SK-N-SH treated with all-trans-retinoic acid at 6 μM for 48 hours (cell line): Measurements from ENCODE around the gene PDGFRA.

Experiments used
- ATAC-seq: fragments of 200-7000 bp; cut with Tn5 transposase; 3 replicates; pipeline ENCODE4 v1.9.1; 2020; ENCODE audit warnings: mild to moderate bottlenecking, moderate library complexity
- BACH2 ChIP-seq: fragments of 250-450 bp; sonication (Bioruptor Pico); IDR thresholded peaks from 2 replicates; pipeline ENCODE4 v1.9.0; 2021; ENCODE audit warnings: mild to moderate bottlenecking, borderline replicate concordance
- CSDC2 ChIP-seq: fragments of 250-450 bp; sonication (Bioruptor Pico); IDR thresholded peaks from 2 replicates; pipeline ENCODE4 v1.5.0; 2020; ENCODE audit warnings: mild to moderate bottlenecking, moderate library complexity
- CSRNP3 ChIP-seq: fragments of 250-450 bp; sonication (Bioruptor Pico); IDR thresholded peaks from 2 replicates; pipeline ENCODE4 v1.5.1; 2021; ENCODE audit warnings: mild to moderate bottlenecking, moderate library complexity
- ESRRG ChIP-seq: fragments of 250-450 bp; sonication (Bioruptor Pico); IDR thresholded peaks from 2 replicates; pipeline ENCODE4 v1.6.1; 2021; ENCODE audit warnings: mild to moderate bottlenecking
- GLIS3 ChIP-seq: fragments of 250-450 bp; sonication (Bioruptor Pico); IDR thresholded peaks from 2 replicates; pipeline ENCODE4 v1.5.0; 2020; ENCODE audit warnings: mild to moderate bottlenecking, moderate library complexity
- OSR1 ChIP-seq: fragments of 250-450 bp; sonication (Bioruptor Pico); IDR thresholded peaks from 2 replicates; pipeline ENCODE4 v1.8.0; 2022; ENCODE audit warnings: moderate library complexity, mild to moderate bottlenecking, inconsistent platforms
- PATZ1 ChIP-seq: fragments of 250-450 bp; sonication (Bioruptor Pico); IDR thresholded peaks from 2 replicates; pipeline ENCODE4 v1.8.0; 2020; ENCODE audit warnings: mild to moderate bottlenecking, moderate library complexity, borderline replicate concordance
- SNAI2 ChIP-seq: fragments of 250-450 bp; sonication (Bioruptor Pico); IDR thresholded peaks from 2 replicates; pipeline ENCODE4 v1.5.0; 2020; ENCODE audit warnings: mild to moderate bottlenecking, moderate library complexity
- TCF4 ChIP-seq: fragments of 250-450 bp; sonication (Bioruptor Pico); IDR thresholded peaks from 2 replicates; pipeline ENCODE4 v1.8.0; 2021; ENCODE audit warnings: mild to moderate bottlenecking, moderate library complexity, borderline replicate concordance
- TOX ChIP-seq: fragments of 250-450 bp; sonication (Bioruptor Pico); IDR thresholded peaks from 2 replicates; pipeline ENCODE4 v1.8.0; 2021; ENCODE audit warnings: mild to moderate bottlenecking, moderate library complexity, borderline replicate concordance
- ZC3H10 ChIP-seq: fragments of 250-450 bp; sonication (Bioruptor Pico); IDR thresholded peaks from 2 replicates; pipeline ENCODE4 v1.5.1; 2021; ENCODE audit warnings: mild to moderate bottlenecking, moderate library complexity
- ZFP3 ChIP-seq: fragments of 250-450 bp; sonication (Bioruptor Pico); IDR thresholded peaks from 2 replicates; pipeline ENCODE4 v1.5.0; 2020; ENCODE audit warnings: mild to moderate bottlenecking, moderate library complexity
- ZFP30 ChIP-seq: fragments of 450-650 bp; formaldehyde crosslinking; IDR thresholded peaks from 2 replicates; pipeline ENCODE4 v1.5.0; 2022; ENCODE audit warnings: mild to moderate bottlenecking, moderate library complexity
- ZNF565 ChIP-seq: fragments of 450-650 bp; formaldehyde crosslinking; conservative IDR thresholded peaks from 2 replicates; pipeline ENCODE4 v1.5.0; 2020; ENCODE audit warnings: low read depth, mild to moderate bottlenecking, moderate library complexity
- ZNF70 ChIP-seq: fragments of 450-650 bp; formaldehyde crosslinking; IDR thresholded peaks from 2 replicates; pipeline ENCODE4 v1.5.0; 2020; ENCODE audit warnings: mild to moderate bottlenecking, moderate library complexity
- ZNF8 ChIP-seq: fragments of 450-650 bp; formaldehyde crosslinking; IDR thresholded peaks from 2 replicates; pipeline ENCODE4 v1.5.0; 2020; ENCODE audit warnings: mild to moderate bottlenecking, moderate library complexity
- TF ChIP-seq, protein P1 (sequence below): fragments of 250-450 bp; sonication (Bioruptor Pico); IDR thresholded peaks from 2 replicates; pipeline ENCODE4 v1.5.0; 2020; ENCODE audit warnings: mild to moderate bottlenecking, moderate library complexity

The PDGFRA gene

DNA sequence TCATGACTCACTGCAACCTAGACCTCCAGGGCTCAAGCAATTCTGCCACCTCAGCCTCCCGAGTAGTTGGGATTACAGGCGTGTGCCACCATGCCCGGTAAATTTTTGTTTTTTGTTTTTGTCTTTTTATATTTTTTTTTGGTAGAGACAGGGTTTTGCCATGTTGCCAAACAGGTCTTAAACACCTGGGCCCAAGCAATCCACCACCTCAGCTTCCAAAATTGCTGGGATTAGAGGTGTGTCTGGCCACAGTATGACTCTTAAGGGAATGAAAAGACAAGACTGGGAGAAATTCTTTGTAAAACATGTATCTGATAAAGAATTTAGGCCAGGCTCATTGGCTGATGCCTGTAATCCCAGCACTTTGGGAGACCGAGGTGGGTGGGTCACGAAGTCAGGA is 29.2 kb upstream of the PDGFRA start (continued):
- TF ChIP-seq ZFP30 (CRISPR knock-in tag): no peak

- TF ChIP-seq ZNF565 (CRISPR knock-in tag) (no peak), OSR1 (CRISPR knock-in tag) (no peak)
- TF ChIP-seq, protein P1, sequence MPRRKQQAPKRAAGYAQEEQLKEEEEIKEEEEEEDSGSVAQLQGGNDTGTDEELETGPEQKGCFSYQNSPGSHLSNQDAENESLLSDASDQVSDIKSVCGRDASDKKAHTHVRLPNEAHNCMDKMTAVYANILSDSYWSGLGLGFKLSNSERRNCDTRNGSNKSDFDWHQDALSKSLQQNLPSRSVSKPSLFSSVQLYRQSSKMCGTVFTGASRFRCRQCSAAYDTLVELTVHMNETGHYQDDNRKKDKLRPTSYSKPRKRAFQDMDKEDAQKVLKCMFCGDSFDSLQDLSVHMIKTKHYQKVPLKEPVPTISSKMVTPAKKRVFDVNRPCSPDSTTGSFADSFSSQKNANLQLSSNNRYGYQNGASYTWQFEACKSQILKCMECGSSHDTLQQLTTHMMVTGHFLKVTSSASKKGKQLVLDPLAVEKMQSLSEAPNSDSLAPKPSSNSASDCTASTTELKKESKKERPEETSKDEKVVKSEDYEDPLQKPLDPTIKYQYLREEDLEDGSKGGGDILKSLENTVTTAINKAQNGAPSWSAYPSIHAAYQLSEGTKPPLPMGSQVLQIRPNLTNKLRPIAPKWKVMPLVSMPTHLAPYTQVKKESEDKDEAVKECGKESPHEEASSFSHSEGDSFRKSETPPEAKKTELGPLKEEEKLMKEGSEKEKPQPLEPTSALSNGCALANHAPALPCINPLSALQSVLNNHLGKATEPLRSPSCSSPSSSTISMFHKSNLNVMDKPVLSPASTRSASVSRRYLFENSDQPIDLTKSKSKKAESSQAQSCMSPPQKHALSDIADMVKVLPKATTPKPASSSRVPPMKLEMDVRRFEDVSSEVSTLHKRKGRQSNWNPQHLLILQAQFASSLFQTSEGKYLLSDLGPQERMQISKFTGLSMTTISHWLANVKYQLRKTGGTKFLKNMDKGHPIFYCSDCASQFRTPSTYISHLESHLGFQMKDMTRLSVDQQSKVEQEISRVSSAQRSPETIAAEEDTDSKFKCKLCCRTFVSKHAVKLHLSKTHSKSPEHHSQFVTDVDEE (CRISPR knock-in tag): no peak
- ATAC-seq: no peak
Measured at GRCh38 chr4:54209617-54210016, 19.5 kb upstream of the PDGFRA start.

DNA sequence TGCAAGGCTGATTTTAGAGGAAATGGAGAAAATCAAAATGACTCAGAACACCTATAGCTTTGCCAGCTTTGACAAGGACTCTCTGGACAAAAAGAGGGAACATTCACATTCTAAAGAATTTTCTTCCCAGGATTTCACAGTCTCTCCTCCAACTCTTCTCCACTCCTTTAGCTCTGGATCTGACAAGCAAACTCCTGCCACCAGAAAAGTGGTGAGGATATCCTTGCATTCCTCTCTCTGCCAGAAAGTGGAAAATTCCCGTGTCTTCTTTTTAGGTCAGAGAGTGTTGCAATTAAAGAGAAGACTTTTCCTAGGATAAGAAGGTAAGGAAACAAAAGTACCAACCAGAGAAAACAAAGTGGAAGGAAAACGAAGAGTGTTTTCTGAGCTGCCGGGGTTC is 16.1 kb upstream of the PDGFRA start:
- ATAC-seq: no peak
- no peak for TF ChIP-seq CSDC2 (CRISPR knock-in tag)
- no peak for TF ChIP-seq ZNF8 (CRISPR knock-in tag)
- TF ChIP-seq ZFP30 (CRISPR knock-in tag): no peak
- TF ChIP-seq CSRNP3 (CRISPR knock-in tag): no peak

- ATAC-seq: no peak
- TF ChIP-seq TOX (CRISPR knock-in tag) (no peak), ESRRG (no peak), ZNF70 (CRISPR knock-in tag) (no peak), CSRNP3 (CRISPR knock-in tag) (no peak), OSR1 (CRISPR knock-in tag) (no peak), ZNF565 (CRISPR knock-in tag) (no peak), ZC3H10 (CRISPR knock-in tag) (no peak), GLIS3 (no peak), CSDC2 (CRISPR knock-in tag) (no peak), ZFP30 (CRISPR knock-in tag) (no peak), ZFP3 (no peak), PATZ1 (CRISPR knock-in tag) (no peak), BACH2 (CRISPR knock-in tag) (no peak), TCF4 (no peak), SNAI2 (CRISPR knock-in tag) (no peak)
- TF ChIP-seq, protein P1 (CRISPR knock-in tag): no peak
Measured at GRCh38 chr4:54213761-54214160, 15.3 kb upstream of the PDGFRA start.
